Pulmonary artery endothelial cell (primary cell): Measurements from ENCODE around the gene TBR1. TPM values are rescaled to one million over a fixed set of nuclear protein-coding genes. Genes with fewer than 3 reads are reported as not detected.

Source experiments
- DNase-seq: peaks from one replicate; pipeline ENCODE4 v3.0.0-alpha.2; 2011; ENCODE audit warnings: low read depth, low spot score
- total RNA-seq: library from RNA; depleted of rRNA; stranded (reverse); fragments of >200 nt; gene quantifications from 2 replicates; pipeline ENCODE4 v1.2.3, GENCODE V29; 2014

TBR1 gene
- total RNA-seq, 1 donor from 2014 or later: 0.07 TPM

GRCh38 chr2:161415034-161415986 is 787 bp upstream of the TBR1 start:
- no peak for DNase-seq

DNA sequence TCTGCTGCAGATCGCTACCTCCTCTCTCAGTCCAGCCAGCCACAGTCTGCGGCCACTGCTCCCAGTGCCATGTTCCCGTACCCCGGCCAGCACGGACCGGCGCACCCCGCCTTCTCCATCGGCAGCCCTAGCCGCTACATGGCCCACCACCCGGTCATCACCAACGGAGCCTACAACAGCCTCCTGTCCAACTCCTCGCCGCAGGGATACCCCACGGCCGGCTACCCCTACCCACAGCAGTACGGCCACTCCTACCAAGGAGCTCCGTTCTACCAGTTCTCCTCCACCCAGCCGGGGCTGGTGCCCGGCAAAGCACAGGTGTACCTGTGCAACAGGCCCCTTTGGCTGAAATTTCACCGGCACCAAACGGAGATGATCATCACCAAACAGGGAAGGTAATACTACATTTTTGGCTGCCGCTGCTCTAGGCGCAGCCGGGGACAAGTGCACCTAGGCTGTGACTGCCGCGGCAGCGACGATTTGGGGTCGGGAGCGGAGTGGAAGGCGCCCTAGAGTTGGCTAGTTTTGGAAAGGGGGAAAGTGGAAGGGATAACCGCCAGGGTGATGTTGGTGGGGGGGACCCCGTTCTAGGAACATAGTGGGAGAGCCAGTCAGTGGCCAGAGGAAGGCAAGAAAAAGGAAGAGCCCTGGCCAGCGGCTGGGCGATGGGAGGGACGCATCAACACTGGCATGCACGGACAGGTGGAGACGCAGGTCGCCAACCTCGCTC is 776 bp downstream of the TBR1 start:
- DNase-seq: no peak

GRCh38 chr2:161417438-161418274 is 1.6 kb downstream of the TBR1 start:
- DNase-seq: no peak

- DNase-seq: no peak
Observed at GRCh38 chr2:161418275-161418714, 2.2 kb downstream of the TBR1 start.

DNA sequence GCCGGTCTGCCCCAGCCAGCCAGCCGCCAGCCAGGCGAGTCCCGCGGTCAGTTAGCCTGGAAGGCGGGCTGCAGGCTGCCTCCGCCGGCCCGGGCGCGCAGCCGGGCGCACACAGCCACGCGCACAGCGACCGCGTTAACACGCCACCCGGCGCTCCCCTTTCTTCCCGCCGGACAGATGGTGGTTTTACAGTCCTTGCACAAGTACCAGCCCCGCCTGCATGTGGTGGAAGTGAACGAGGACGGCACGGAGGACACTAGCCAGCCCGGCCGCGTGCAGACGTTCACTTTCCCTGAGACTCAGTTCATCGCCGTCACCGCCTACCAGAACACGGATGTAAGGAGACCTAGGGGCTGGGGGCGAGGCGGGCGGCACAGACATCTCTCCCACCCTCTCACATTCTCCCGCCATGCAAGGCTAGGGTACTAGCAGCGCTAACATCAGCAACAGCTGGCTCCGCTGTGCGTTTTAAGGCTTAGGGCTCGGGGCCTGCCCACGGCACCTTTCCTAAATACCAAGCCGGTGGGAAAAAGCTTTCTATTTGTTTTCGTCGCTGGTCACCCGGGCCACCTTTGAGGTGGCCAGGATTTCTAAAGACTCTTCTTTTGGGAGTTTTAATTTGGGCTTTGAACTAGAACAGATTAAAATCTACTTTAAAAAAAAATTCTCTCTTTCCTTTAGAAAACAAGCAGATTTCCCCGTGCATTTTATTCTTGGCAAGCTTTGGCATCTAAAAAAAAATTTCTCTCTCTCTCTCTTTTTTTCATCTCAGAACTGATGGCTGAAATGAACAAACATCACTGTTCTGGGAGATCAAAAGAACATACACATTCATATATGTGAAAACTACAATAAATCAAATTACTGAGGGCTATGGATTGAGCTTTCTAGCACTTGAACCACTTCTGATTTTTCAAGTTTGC is 2.9 kb downstream of the TBR1 start:
- no peak for DNase-seq

- DNase-seq: no peak
Observed at GRCh38 chr2:161419638-161420190, 3.6 kb downstream of the TBR1 start.

- DNase-seq: no peak
Observed at GRCh38 chr2:161420406-161421074, 4.4 kb downstream of the TBR1 start.

DNA sequence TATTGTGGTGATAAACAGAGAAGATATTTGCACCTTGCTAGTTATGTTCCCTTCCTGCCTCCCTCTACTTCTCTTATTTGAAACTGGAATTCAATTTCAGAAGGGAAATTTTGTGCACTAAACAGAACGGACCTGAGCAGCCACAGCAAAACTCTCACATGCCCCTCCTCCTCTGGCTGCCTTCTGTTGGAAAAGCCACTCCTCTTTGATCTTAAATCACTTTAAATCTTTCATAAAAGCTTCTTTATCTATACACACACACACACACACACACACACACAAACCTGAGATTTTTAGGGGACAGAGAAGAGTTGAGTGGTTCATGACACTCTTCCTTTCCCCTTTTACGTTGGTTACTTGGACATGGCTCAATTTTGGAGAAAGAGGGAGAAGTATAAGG is 5.6 kb downstream of the TBR1 start:
- DNase-seq: no peak

GRCh38 chr2:161422816-161423403 is 6.8 kb downstream of the TBR1 start:
- DNase-seq: no peak

- no peak for DNase-seq
Observed at GRCh38 chr2:161423421-161424393, 7.6 kb downstream of the TBR1 start.

DNA sequence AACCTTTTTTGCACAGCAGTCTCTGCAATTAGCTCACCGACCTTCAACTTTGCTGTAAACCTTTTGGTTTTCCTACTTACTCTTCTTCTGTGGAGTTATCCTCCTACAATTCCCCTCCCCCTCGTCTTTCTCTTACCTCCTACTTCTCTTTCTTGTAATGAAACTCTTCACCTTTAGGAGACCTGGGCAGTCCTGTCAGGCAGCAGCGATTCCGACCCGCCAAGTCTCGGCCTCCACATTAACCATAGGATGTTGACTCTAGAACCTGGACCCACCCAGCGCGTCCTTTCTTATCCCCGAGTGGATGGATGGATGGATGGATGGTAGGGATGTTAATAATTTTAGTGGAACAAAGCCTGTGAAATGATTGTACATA is 8.3 kb downstream of the TBR1 start:
- no peak for DNase-seq

DNA sequence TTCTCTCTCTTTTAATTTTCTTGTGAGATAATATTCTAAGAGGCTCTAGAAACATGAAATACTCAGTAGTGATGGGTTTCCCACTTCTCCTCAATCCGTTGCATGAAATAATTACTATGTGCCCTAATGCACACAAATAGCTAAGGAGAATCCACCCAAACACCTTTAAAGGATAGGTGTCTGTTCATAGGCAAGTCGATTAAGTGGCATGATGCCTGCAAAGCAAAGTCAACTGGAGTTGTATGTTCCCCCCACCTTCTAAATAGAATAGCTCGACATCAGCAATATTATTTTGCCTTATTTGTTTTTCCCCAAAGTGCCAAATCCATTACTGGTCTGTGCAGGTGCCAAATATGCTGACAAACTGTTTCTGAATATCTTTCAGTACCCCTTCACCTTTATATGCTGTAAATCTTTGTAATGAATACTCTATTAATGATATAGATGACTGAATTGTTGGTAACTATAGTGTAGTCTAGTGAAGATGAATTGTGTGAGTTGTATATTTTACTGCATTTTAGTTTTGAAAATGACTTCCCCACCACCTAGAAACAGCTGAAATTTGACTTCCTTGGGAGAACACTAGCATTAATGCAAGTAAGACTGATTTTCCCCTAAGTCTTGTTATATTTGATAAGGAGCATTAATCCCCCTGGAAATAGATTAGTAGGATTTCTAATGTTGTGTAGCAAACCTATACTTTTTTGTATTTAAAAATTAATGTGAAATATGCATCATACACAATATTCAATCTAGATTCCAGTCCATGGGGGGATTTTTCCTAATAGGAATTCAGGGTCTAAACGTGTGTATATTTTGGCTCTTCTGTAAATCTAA is 9.0 kb downstream of the TBR1 start:
- DNase-seq: no peak

DNA sequence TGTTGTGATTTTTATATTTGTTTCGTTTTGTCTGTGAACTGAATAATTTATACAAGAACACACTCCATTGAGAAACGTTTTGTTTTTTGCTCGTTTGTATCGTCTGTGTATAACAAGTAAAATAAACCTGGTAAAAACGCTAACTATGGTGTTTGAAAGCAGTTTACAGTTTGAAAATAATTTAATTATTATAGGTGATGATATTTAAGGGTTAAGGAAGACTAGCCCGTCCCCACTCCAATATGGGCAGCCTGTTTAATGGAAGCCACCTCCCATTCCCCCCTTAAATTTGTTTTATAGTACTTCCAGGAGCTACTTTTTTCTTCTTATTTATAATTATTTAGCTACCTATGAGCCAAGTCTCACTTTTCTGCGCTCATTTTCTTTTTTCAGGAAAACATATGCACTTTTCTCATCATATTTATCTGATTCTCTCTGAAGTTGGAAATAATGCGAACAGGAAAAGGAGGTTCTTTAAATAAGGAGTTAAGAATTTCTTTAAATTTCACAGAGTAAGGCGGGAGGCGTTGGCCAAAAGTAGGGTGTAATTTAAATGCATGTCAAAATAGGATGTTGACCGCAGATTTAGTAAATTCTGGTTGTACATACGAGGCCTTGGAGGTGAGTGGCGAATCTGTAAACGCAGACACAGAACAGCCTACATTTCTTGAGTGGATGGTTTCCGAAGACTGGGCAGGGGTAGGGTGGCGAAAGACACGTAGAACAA is 9.8 kb downstream of the TBR1 start:
- no peak for DNase-seq

DNA sequence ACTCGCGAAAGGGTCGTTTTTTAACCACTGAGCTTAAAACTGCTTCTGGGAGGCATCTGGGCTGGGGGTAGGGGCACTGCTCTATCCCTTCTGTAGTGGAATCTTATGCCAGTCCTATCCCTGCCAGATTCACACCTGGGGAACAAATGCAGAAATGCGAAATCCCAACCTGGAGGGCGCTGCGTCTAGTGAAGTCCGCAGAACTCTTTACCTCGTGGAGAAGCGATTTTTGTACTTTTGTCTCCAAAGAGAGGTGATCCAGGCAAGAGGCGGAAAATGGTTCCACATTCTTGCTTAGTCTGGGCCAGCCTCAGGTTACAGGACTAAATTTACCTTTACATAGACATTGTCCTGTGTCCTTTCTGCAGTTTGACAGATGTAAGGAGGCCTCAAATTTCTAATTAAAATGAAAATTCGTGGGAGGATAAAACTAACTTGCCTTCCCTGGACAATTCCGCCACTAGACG is 10.4 kb downstream of the TBR1 start:
- DNase-seq: no peak

GRCh38 chr2:161426922-161427663 is 11.0 kb downstream of the TBR1 start:
- no peak for DNase-seq
